Tibial artery (tissue), 4 donors: ENCODE data around the gene MYO9A.

Experiments used
- DNase-seq, 2 donors: peaks; one replicate each; pipeline ENCODE4 v3.0.0-alpha.2; 2019
- H3K27ac ChIP-seq, 2 donors: fragments of 200-600 bp; sonication (generic) in 1 of 2; 1 replicate in 1 of 2; 2 replicates in 1 of 2; pipeline ENCODE4 v1.5.1; 2018 to 2019; ENCODE audit warnings: mild to moderate bottlenecking in 1 of 2
- H3K27me3 ChIP-seq, 2 donors: fragments of 200-600 bp; sonication (generic) in 1 of 2; one replicate each; pipeline versions ENCODE4 v1.5.1 to v1.6.0; 2016 to 2019
- H3K36me3 ChIP-seq, 3 donors: fragments of 200-600 bp; sonication (generic) in 2 of 3; one replicate each; pipeline ENCODE4 v1.5.1; 2016 to 2019; ENCODE audit warnings: mild to moderate bottlenecking in 2 of 3
- H3K4me1 ChIP-seq, 4 donors: fragments of 200-600 bp; sonication (generic) in 2 of 4; 1 replicate in 3 of 4; 2 replicates in 1 of 4; pipeline ENCODE4 v1.5.1; 2016 to 2019
- H3K4me3 ChIP-seq, 2 donors: fragments of 200-600 bp; sonication (generic) in 1 of 2; 1 replicate in 1 of 2; 2 replicates in 1 of 2; pipeline ENCODE4 v1.5.1; 2018 to 2019; ENCODE audit warnings: mild to moderate bottlenecking in 2 of 2
- H3K9me3 ChIP-seq, 3 donors: fragments of 200-600 bp; sonication (generic) in 1 of 3; one replicate each; pipeline ENCODE4 v1.5.1; 2016 to 2019
- intact Hi-C: fragments of 100-400 bp; cut with DNase I; formaldehyde crosslinking; loops from one replicate; pipeline ENCODE4 v1.15.0; 2023; ENCODE audit warnings: low total_unique reads
- TF ChIP-seq, protein P1 (sequence below), 2 experiments: fragments of 200-600 bp in 1 of 2; fragments of 450-650 bp in 1 of 2; IDR thresholded peaks; one replicate each; pipeline ENCODE4 v1.5.1; 2017 to 2019; ENCODE audit warnings: antibody characterized with exemption in 2 of 2, mild to moderate bottlenecking in 1 of 2, moderate library complexity in 1 of 2

MYO9A gene

GRCh38 chr15:72068856-72069255 lies 49.1 kb downstream of the MYO9A start:
- H3K9me3 ChIP-seq: no peaks in the 10 kb centered on the region
- no peak overlapping the region for H3K4me3 ChIP-seq
- no peak for DNase-seq
- no peaks in the 10 kb centered on the region for H3K36me3 ChIP-seq
- no peaks in the 10 kb centered on the region for H3K27me3 ChIP-seq
- intact Hi-C loops: no loop called here
- TF ChIP-seq, protein P1, sequence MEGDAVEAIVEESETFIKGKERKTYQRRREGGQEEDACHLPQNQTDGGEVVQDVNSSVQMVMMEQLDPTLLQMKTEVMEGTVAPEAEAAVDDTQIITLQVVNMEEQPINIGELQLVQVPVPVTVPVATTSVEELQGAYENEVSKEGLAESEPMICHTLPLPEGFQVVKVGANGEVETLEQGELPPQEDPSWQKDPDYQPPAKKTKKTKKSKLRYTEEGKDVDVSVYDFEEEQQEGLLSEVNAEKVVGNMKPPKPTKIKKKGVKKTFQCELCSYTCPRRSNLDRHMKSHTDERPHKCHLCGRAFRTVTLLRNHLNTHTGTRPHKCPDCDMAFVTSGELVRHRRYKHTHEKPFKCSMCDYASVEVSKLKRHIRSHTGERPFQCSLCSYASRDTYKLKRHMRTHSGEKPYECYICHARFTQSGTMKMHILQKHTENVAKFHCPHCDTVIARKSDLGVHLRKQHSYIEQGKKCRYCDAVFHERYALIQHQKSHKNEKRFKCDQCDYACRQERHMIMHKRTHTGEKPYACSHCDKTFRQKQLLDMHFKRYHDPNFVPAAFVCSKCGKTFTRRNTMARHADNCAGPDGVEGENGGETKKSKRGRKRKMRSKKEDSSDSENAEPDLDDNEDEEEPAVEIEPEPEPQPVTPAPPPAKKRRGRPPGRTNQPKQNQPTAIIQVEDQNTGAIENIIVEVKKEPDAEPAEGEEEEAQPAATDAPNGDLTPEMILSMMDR (IDR thresholded peaks at IDR 0.05): no peak
- H3K4me1 ChIP-seq: peaks cover 0 to 25% (median 0%) of the 10 kb centered on the region in 4 donors
- H3K27ac ChIP-seq: no peak overlapping the region

GRCh38 chr15:72065801-72066200 lies 52.1 kb downstream of the MYO9A start:
- Histone ChIP-seq H3K4me3 (no peak overlapping the region), H3K27me3 (no peaks in the 10 kb centered on the region), H3K4me1 (peaks cover 0 to 31% (median 1%) of the 10 kb centered on the region in 4 donors), H3K36me3 (peaks cover 0 to 3% (median 0%) of the 10 kb centered on the region in 3 donors), H3K9me3 (no peaks in the 10 kb centered on the region), H3K27ac (no peak overlapping the region)
- no peak for DNase-seq
- intact Hi-C loops: no loop called here
- TF ChIP-seq, protein P1 (IDR thresholded peaks at IDR 0.05): no peak

DNA sequence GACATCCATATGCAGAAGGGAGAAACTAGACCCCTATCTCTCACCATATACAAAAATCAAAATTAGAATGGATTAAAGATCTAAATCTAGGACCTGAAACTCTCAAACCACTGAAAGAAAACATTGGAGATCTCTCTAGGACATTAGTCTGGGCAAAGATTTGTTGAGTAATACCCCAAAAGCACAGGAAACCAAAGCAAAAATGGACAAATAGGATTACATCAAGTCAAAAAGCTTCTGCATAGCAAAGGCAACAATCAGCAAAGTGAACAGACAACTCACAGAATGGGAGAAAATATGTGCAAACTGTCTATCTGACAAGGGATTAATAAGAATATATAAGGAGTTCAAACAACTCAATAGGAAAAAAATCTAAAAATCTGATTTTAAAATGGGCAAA lies 54.8 kb downstream of the MYO9A start:
- DNase-seq: no peak
- intact Hi-C loops: no loop called here
- Histone ChIP-seq H3K36me3 (peaks cover 0 to 4% (median 0%) of the 10 kb centered on the region in 3 donors), H3K27me3 (no peaks in the 10 kb centered on the region), H3K4me3 (no peak overlapping the region), H3K27ac (no peak overlapping the region), H3K4me1 (peaks cover 0 to 32% (median 2%) of the 10 kb centered on the region in 4 donors), H3K9me3 (no peaks in the 10 kb centered on the region)
- TF ChIP-seq, protein P1 (IDR thresholded peaks at IDR 0.05): no peak

GRCh38 chr15:72062319-72062718 lies 55.6 kb downstream of the MYO9A start:
- H3K27ac ChIP-seq: no peak overlapping the region
- peaks cover 0 to 4% (median 0%) of the 10 kb centered on the region in 3 donors for H3K36me3 ChIP-seq
- intact Hi-C loops: no loop called here
- H3K4me3 ChIP-seq: no peak overlapping the region
- DNase-seq: no peak
- H3K4me1 ChIP-seq: peaks cover 0 to 32% (median 5%) of the 10 kb centered on the region in 4 donors
- H3K9me3 ChIP-seq: no peaks in the 10 kb centered on the region
- no peaks in the 10 kb centered on the region for H3K27me3 ChIP-seq
- TF ChIP-seq, protein P1 (IDR thresholded peaks at IDR 0.05): no peak

DNA sequence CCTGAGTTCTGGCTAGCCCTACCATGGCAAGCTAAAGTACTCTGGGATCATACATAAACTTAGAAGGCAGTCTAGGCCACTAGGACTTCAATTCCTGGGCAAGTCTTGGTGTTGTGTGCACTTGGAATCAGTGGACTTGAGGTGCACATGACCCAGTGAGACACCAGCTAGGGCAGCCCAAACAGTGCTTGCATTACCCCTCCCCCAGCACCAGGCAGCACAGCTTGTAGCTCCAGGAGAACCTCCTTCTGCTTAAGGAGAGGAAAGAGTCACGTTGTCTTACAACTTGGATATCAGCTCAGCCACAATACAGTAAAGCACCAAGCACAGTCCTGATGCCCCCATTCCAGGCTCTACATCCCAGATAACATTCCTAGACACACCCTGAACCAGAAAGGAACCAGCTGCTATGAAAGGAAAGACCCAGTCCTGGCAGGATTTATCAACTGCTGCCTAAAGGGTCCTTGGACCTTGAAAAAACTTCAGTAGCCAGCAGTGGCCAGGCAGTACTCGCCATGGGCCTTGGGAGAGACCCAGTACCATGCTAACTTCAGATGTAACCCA lies 57.2 kb downstream of the MYO9A start:
- H3K4me3 ChIP-seq: no peak overlapping the region
- intact Hi-C loops: no loop called here

More for the DNA sequence above, 57.2 kb downstream of the MYO9A start:
- H3K9me3 ChIP-seq: no peaks in the 10 kb centered on the region
- DNase-seq: no peak
- no peaks in the 10 kb centered on the region for H3K27me3 ChIP-seq
- no peak overlapping the region for H3K27ac ChIP-seq
- TF ChIP-seq, protein P1 (IDR thresholded peaks at IDR 0.05): no peak
- H3K4me1 ChIP-seq: peaks cover 0 to 31% (median 5%) of the 10 kb centered on the region in 4 donors
- peaks cover 0 to 4% (median 0%) of the 10 kb centered on the region in 3 donors for H3K36me3 ChIP-seq
